Caki2 (cell line): Measurements from ENCODE around the gene AGBL4. TPM values are rescaled to one million over a fixed set of nuclear protein-coding genes. Genes with fewer than 3 reads are reported as not detected.
"Not testable (repeated sequence)": the region's sequence is repeated elsewhere in the genome, so short reads cannot be mapped to it uniquely, and the experiment has no call there.

Experiments
- DNase-seq: peaks from one replicate; pipeline ENCODE4 v3.0.0-alpha.2; 2015; ENCODE audit warnings: low read depth
- in situ Hi-C: cut with HindIII; loops from 2 replicates; pipeline ENCODE4 v1.10.0; 2016; ENCODE audit warnings: low sequenced_read_pairs, low pct_unique_long_range_greater_than_20kb, mixed read lengths
- total RNA-seq: library from RNA; depleted of rRNA; stranded (reverse); fragments of >200 nt; shearing (Covaris generic); gene quantifications from 2 replicates; pipeline ENCODE4 v1.2.3, GENCODE V29; 2014; ENCODE audit warnings: low replicate concordance; rRNA removed

The AGBL4 gene
- total RNA-seq, 1 experiment from 2014 or later = not detected

- no peak for DNase-seq
- in situ Hi-C loops = no loop called here
These were observed 1498.8 kb downstream of the AGBL4 start for GRCh38 chr1:48524892-48525467.

GRCh38 chr1:48523558-48523957 lies 1500.2 kb downstream of the AGBL4 start:
- DNase-seq = no peak
- in situ Hi-C loops = no loop called here

DNA sequence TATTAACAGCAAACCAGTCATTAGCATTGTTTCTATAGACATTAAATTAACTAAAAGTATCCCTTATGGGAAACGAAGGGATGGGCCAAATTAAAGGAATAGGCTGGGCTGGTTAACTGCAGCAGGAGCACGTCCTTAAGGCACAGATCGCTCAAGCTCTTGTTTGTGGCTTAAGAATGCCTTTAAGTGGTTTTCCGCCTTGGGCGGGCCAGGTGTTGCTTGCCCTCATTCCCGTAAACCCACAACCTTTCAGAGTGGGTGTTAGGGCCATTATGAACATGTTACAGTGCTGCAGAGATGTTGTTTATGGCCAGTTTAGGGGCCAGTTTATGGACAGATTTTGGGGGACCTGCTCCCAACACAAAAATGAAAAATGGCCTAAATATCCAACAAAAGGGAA lies 1503.9 kb downstream of the AGBL4 start:
- in situ Hi-C loops, DNase-seq: not testable (repeated sequence)

DNA sequence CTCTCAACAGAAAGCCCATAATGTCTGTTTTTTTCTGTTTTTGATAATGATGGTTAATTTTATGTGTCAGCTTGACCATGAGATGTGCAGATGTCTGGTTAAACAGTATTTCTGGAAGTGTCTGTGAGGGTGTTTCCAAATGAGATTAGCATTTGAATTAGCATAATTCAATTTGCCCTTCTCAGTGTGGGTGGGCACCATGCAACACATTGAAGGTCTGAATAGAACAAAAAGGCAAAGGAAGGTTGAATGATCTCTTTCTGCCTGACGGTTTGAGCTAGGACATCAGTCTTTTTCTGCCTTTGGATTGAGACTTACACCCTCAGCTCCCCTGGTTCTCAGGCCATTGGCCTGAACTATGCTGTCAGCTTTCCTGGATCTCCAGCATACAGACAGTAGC lies 1516.9 kb downstream of the AGBL4 start:
- in situ Hi-C loops = no loop called here
- no peak for DNase-seq

DNA sequence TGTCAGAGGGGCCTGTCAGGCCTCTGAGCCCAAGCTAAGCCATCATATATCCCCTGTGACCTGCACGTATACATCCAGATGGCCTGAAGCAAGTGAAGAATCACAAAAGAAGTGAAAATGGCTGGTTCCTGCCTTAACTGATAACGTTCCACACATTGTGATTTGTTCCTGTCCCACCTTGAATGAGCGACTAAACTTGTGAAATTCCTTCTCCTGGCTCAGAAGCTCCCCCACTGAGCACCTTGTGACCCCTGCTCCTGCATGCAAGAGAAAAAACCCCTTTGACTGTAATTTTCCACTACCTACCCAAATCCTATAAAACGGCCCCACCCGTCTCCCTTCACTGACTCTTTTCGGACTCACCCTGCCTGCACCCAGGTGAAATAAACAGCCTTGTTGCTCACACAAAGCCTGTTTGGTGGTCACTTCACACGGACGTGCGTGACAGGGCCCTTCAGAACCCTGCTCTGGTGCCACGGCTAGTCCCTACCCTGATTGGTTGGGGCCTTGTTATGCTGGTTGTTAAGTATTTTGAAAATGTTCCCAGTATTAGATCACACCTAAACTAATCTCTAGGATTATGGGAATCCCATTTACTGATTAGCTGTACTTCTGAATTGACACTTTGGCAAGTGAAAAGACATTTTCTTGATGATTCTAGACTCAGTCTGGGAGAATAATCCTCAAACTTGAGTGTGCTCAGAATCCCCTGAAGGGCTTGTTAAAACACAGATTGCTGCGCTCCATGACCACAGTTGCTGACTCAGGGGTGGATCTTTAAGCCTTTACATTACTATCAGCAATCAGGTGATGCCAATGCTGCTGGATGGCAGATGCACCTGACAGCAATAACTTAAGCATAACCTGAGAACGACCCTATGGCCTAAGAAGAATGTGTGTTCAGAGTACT lies 1523.0 kb downstream of the AGBL4 start:
- DNase-seq = no peak
- in situ Hi-C loops = no loop called here

GRCh38 chr1:48499211-48499735 lies 1524.5 kb downstream of the AGBL4 start:
- no peak for DNase-seq
- in situ Hi-C loops = no loop called here

DNA sequence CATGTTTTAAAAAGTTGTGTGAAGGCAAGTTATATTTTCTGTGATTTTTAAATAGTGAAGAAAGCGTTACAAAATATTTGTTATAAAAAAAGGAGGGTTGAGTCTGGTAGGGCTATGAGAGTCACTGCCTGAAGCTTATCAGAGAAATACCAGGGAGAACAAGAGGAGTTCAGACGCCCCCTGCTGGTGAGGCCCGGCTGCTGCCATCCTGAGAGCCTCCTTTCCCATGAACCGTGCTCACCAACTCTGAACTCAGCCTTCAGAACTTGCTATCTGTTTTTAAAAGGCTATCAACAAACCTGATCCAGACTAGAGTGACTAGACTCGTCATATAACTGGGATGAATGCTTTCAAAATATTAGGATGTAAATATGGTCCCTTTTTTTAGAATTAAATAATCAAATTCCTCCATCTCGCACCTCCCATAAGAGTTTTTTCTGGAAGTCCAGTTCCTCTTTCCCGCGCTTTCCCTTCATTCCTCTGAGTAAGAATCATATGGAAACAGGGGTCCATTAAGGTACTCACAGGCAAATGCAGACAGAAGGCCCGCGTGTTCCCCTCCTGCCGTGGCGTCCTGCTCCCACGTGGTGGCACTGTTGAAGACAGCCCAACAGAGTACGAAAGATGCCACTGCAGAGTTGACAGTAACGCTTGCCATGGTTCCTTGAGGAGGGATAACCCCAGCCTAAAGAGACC lies 1525.5 kb downstream of the AGBL4 start:
- peak; percentile 48 for DNase-seq
- in situ Hi-C loops = no loop called here

DNA sequence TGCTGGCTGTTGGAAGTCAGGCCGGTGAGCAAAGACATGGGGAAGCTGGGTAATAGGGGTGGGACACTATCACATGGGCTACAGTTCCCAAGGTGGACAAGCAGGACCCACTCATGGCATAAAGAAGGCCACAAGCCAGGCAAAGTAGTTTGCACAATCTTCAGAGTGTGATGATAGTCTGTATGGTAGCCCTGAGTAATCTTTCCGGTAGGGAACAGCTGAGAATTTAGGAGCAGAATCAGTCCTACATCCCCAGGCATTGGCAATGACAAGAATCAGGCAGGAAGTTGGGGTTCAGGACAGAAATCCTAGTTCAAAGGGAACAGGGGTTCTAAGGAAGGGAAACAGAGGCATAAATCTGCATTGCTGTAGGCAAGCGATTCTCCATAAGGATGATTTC lies 1527.8 kb downstream of the AGBL4 start:
- in situ Hi-C loops = no loop called here
- DNase-seq = no peak

GRCh38 chr1:48495166-48495565 lies 1528.6 kb downstream of the AGBL4 start:
- in situ Hi-C loops = no loop called here
- no peak for DNase-seq

DNA sequence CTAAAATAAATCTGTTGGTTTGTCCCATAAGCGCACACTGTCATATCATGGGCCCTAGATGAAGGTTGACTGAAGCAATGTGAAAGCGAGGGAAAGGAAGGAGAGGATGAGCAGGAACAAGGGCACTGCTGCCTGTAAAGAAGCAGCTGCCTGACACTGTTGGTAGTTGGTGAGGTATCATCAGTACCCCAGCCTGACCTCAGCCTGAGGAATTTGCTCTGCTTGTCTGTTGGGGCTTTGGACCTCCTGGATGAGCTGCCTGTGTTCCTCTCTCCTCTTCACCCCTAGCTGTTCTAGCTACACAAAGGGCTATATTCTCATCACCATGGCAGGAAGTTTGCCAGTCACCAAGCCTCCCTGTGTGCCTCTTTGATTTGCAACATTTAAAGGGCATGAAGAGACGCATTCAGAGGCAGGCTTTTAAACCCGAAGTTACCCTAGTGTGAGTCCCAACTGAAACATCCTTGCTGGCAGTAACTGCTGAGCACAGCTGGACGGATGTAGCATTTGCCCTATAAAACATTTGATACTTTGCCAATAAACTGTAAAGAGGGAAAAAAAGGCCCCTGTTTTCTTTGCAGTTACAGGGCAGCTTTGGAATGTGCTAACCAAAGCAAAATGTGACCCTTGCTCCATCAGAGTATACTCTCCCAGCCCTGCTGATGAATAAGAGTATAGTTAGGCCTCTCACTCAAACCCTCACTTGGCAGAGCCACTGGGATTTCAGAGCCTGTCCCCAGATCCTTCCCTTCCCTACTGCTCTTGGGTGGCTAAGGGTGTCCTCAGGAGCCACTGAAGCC lies 1529.6 kb downstream of the AGBL4 start:
- peak; percentile 43 for DNase-seq
- in situ Hi-C loops = no loop called here

GRCh38 chr1:48493041-48493440 lies 1530.7 kb downstream of the AGBL4 start:
- no peak for DNase-seq
- in situ Hi-C loops = no loop called here

- in situ Hi-C loops = no loop called here
- no peak for DNase-seq
These were observed 1531.4 kb downstream of the AGBL4 start for GRCh38 chr1:48492392-48492791.

DNA sequence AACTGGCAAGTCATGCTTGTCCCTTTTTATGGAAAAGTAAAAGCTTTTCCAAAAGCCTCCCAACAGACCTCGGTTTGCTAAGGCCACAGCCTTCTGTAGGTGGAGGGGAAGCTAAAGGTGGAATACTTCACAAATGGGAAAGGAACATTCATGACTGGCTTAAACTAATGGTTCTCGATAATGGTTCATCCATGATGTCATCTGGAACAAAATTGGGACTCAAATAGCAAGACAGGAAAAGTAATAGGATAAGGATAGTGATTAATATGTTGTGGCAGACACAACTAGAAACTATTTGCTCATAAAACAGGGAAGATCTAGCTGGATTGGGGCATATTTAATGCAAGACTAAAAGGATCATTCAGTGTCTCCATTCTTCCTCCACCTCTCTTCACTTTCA lies 1535.0 kb downstream of the AGBL4 start:
- DNase-seq = no peak
- in situ Hi-C loops = no loop called here

Other genes starting within 250 kb of the AGBL4 start
- not detected in 2 replicates for gene ELAVL4, start 85.0 kb upstream of the AGBL4 start, total RNA-seq